GM12872 (cell line): ENCODE measurements around the gene SNPH.

Experiments
- CTCF ChIP-seq: IDR thresholded peaks from 3 replicates; pipeline ENCODE4 v1.5.1; 2011; ENCODE audit warnings: low read depth, mild to moderate bottlenecking, low read length, moderate library complexity; ENCODE audit not compliant: insufficient read depth

Gene SNPH

GRCh38 chr20:1312904-1313235, 46.8 kb downstream of the SNPH start:
- TF ChIP-seq CTCF = no peak

- TF ChIP-seq CTCF = peak; percentile 91
Observed at GRCh38 chr20:1313236-1313964, 47.3 kb downstream of the SNPH start.

- TF ChIP-seq CTCF = no peak
Observed at GRCh38 chr20:1315804-1316203, 49.7 kb downstream of the SNPH start.

GRCh38 chr20:1317545-1318255, 51.6 kb downstream of the SNPH start:
- TF ChIP-seq CTCF = no peak

GRCh38 chr20:1319051-1319450, 53.0 kb downstream of the SNPH start:
- no peak for TF ChIP-seq CTCF

- TF ChIP-seq CTCF = no peak
Observed at GRCh38 chr20:1319462-1319861, 53.4 kb downstream of the SNPH start.

- TF ChIP-seq CTCF = no peak
Observed at GRCh38 chr20:1320016-1320415, 53.9 kb downstream of the SNPH start.
